GM10266 (cell line): ENCODE data around the gene TAPT1.

Source experiments
- DNase-seq: peaks from one replicate; pipeline ENCODE4 v3.0.0; 2012; ENCODE audit errors: extremely low spot score
- TF ChIP-seq, protein P1 (sequence below): IDR thresholded peaks from 2 replicates; pipeline ENCODE4 v1.5.1; 2012; ENCODE audit warnings: mild to moderate bottlenecking, low read depth; ENCODE audit not compliant: control insufficient read depth, insufficient read depth; ENCODE audit errors: missing control alignments

TAPT1 gene

DNA sequence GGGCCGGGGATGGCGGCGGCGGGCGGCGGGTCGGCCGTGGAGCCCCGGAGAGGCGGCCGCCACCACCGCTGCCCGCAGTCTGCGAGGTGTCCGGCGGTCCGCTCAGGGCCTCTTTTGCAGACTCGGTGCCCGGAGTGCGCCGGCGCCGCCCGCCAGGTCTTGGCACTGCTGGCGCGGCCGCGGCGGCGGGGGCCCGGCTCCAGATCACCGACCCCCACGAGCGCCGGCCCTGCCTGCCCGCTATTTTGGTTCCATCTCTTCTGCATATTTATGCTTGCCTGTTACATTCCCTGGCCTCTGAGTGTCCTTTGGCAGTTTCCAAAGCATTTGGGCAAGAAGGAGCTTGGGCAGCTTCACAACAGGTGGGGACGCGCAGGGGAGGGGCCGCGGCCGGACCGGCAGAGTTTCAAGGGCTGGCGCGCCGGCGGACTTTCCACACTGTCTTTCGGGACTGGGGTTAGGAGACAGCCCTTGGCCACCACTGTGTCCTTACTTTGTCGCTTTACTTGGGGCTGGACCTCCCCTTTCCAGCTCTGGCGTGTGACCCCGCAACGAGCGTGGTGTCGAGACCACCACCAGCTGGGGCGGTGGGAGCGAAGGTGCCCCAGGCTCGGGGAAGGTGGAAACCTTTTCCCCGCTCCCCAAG lies 668 bp upstream of the TAPT1 start:
- TF ChIP-seq, protein P1, sequence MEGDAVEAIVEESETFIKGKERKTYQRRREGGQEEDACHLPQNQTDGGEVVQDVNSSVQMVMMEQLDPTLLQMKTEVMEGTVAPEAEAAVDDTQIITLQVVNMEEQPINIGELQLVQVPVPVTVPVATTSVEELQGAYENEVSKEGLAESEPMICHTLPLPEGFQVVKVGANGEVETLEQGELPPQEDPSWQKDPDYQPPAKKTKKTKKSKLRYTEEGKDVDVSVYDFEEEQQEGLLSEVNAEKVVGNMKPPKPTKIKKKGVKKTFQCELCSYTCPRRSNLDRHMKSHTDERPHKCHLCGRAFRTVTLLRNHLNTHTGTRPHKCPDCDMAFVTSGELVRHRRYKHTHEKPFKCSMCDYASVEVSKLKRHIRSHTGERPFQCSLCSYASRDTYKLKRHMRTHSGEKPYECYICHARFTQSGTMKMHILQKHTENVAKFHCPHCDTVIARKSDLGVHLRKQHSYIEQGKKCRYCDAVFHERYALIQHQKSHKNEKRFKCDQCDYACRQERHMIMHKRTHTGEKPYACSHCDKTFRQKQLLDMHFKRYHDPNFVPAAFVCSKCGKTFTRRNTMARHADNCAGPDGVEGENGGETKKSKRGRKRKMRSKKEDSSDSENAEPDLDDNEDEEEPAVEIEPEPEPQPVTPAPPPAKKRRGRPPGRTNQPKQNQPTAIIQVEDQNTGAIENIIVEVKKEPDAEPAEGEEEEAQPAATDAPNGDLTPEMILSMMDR, result no peak
- peak; percentile 48 for DNase-seq

DNA sequence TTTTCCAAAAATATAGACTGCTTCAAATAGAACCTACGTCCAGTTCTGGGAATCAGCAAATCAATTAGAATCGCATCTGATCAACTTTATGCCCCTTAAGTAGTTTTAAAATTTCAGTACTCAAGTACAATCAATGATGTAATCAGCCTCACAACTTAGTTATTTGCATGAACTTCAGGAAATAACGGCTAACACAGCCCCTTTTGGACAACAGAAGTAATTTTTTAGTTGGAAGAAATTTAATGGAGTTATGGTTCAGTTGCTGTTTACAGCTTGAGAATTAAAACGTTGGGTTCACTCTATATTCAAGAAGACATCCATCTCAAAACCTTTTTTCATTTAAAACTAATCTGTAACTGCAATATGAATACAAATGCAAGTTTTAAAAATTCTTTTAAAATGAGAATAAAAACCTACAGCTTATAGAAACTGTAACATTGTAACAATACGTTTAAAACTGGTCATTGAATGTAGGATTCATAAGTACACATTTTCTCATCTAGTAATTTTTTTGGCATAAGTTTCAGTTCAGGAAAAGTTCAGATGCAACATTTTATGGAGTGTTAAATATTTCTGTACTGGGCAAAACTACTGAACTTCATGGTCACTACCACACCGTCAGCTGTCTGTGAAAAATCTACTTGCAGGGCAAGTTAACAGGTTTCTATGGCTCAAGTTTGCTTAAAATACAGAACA lies 956 bp downstream of the TAPT1 start:
- peak; percentile 22 for DNase-seq
- TF ChIP-seq, protein P1, result no peak

- TF ChIP-seq, protein P1, result no peak
- no peak for DNase-seq
Observed at GRCh38 chr4:16224264-16225166, 1.8 kb downstream of the TAPT1 start.

DNA sequence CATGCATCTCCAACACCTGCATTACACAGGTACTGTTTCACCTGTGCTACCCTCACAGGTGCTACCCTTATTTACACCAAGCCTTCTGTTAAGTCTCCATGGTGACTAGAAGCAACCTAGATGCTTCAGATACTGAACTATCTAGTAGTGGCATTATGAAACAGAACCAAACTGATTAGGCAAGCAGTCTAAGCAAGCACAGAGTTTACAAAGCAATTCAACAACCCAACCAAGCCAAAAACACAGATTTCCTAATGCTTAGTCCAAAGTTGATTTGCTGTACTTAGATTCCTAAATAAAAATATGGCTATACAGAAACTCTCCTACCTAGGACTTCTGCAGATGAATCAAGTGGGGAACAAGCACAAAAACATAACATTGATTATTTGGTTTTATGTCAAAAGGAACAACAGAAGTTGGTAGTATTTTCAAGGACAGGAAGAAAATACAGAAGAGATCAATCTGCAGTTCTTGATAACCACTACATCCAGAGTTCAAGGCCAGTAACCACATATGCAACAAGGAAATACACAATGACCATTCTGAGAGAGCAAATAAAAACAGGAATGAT lies 3.2 kb downstream of the TAPT1 start:
- TF ChIP-seq, protein P1, result no peak
- DNase-seq, result no peak

DNA sequence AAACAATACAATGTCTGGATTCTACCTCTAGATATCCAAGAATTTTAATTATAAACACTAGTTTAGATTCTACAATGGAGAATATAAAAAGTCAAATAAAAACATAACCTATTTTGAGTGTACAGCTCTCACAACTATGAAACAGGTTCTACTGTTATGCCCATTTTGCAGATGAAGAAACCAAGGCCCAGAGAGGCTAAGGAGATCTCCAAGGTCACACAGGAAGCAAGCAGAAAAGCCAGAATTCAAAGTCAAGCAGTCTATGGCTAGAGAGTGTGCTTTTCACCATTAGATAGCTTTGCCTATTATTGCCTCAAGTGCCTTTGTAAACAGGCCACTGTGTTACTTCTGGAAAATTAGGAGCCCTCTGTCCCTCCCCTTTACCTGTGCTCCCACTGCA lies 7.3 kb downstream of the TAPT1 start:
- no peak for DNase-seq

GRCh38 chr4:16217300-16218051 lies 8.8 kb downstream of the TAPT1 start:
- TF ChIP-seq, protein P1, result no peak
- DNase-seq, result peak; percentile 38

More for the DNA sequence above, 7.3 kb downstream of the TAPT1 start:
- TF ChIP-seq, protein P1, result no peak
